ENCODE data around the gene NOS3. TPM values are rescaled to one million over a fixed set of nuclear protein-coding genes. Genes with fewer than 3 reads are reported as not detected.

NOS3 gene
- total and polyA plus RNA-seq, 9 of the 15 experiments (the other 6 are each of a cell fraction or from before 2014, with no cell fraction given) = 1.1 to 121 (median 23.6) TPM

DNA sequence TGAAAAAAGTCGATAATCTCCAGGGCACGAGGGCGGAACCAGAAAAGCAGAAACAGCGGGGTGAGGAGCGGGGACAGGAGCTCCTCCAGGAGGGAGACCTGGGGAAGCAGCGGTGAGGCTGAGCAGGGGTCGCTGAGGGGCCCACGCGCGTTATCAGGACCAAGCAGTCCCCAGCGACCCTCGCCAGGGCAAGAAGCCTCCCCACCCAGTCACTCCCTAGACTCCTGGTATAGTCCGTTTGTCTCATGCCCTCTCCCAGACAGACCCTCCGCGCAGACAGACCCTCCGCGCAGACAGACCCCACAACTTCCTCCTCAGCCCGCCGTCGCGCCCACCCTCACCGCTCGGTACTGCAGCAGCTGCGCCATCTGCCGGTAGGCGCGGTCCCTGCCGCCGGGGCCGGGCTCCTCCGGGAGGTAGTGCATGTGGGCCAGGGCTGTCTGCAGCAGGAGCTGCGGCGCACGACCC, 27.2 kb downstream of the NOS3 start (continued):
- no peak for TF ChIP-seq ZNF146 (CRISPR knock-in tag; IDR thresholded peaks at IDR 0.05; ENCODE audit: unreplicated experiment)
- peak; percentile 98 for TF ChIP-seq SMARCA5 (IDR thresholded peaks at IDR 0.05)
- 0 out of 2 replicates have a peak, but pooled peaks have one; percentile 64 for TF ChIP-seq RHOXF2B (CRISPR knock-in tag; conservative IDR thresholded peaks at IDR 0.05)
- TF ChIP-seq, protein P1, sequence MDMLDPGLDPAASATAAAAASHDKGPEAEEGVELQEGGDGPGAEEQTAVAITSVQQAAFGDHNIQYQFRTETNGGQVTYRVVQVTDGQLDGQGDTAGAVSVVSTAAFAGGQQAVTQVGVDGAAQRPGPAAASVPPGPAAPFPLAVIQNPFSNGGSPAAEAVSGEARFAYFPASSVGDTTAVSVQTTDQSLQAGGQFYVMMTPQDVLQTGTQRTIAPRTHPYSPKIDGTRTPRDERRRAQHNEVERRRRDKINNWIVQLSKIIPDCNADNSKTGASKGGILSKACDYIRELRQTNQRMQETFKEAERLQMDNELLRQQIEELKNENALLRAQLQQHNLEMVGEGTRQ (CRISPR knock-in tag; IDR thresholded peaks at IDR 0.05) = no peak; the same call in 1 of the 2 replicates
- peak; percentile 99 for TF ChIP-seq CHD1 (IDR thresholded peaks at IDR 0.05; ENCODE audit: low read length)
- 0 out of 2 replicates have a peak, but pooled peaks have one; percentile 44 for TF ChIP-seq FOXJ2 (tag; IDR thresholded peaks at IDR 0.05)
- TF ChIP-seq TAF15 (IDR thresholded peaks at IDR 0.05; ENCODE audit: low read depth, low read length) = no peak
- TF ChIP-seq RCOR1 (IDR thresholded peaks at IDR 0.05; ENCODE audit: borderline replicate concordance in 1 of 2, low read depth in 2 of 2, low read length in 2 of 2) = peak in 1 of 2 experiments; percentile 54; a peak in 1 of 4 replicates
- peak; percentile 98 for TF ChIP-seq GATAD2A (IDR thresholded peaks at IDR 0.05)
- TF ChIP-seq HNRNPL (IDR thresholded peaks at IDR 0.05; ENCODE audit: low read depth, low read length) = peak; percentile 62; the same call in 1 of the 2 replicates
- no peak for TF ChIP-seq THAP7 (CRISPR knock-in tag; IDR thresholded peaks at IDR 0.05)
- peak; percentile 94 for TF ChIP-seq GATAD2B (IDR thresholded peaks at IDR 0.05; ENCODE audit: borderline replicate concordance)
- TF ChIP-seq, protein P2, sequence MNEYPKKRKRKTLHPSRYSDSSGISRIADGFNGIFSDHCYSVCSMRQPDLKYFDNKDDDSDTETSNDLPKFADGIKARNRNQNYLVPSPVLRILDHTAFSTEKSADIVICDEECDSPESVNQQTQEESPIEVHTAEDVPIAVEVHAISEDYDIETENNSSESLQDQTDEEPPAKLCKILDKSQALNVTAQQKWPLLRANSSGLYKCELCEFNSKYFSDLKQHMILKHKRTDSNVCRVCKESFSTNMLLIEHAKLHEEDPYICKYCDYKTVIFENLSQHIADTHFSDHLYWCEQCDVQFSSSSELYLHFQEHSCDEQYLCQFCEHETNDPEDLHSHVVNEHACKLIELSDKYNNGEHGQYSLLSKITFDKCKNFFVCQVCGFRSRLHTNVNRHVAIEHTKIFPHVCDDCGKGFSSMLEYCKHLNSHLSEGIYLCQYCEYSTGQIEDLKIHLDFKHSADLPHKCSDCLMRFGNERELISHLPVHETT (CRISPR knock-in tag; conservative IDR thresholded peaks at IDR 0.05 in 1 of 2, IDR thresholded peaks at IDR 0.05 in 1 of 2) = peak in 1 of 2 experiments; percentile 58; a peak in 1 of 4 replicates
- TF ChIP-seq OTX1 (CRISPR knock-in tag; IDR thresholded peaks at IDR 0.05) = peak; percentile 8; the same call in 1 of the 2 replicates
- peak; percentile 79 for TF ChIP-seq CHD4 (IDR thresholded peaks at IDR 0.05; ENCODE audit: insufficient read depth, insufficient replicate concordance, low read depth, low read length, poor library complexity, severe bottlenecking)
- TF ChIP-seq ZNF766 (CRISPR knock-in tag; conservative IDR thresholded peaks at IDR 0.05) = 0 out of 2 replicates have a peak, but pooled peaks have one; percentile 43
- no peak for TF ChIP-seq FOS (IDR thresholded peaks at IDR 0.05; ENCODE audit: extremely low read depth, insufficient read length)
- no peak for TF ChIP-seq ARID3A (IDR thresholded peaks at IDR 0.05; ENCODE audit: borderline replicate concordance, low read depth, low read length)
- TF ChIP-seq ELF1 (tag; IDR thresholded peaks at IDR 0.05) = peak; percentile 64
- TF ChIP-seq ERF (CRISPR knock-in tag; IDR thresholded peaks at IDR 0.05) = peak; percentile 47; the same call in 1 of the 2 replicates
- 0 out of 2 replicates have a peak, but pooled peaks have one; percentile 29 for TF ChIP-seq KLF1 (tag; IDR thresholded peaks at IDR 0.05)
- TF ChIP-seq CREM (IDR thresholded peaks at IDR 0.05; ENCODE audit: low read depth) = peak; percentile 63
- 0 out of 2 replicates have a peak, but pooled peaks have one; percentile 63 for TF ChIP-seq PTBP1 (IDR thresholded peaks at IDR 0.05; ENCODE audit: low read depth, low read length)
- peak; percentile 69; the same call in 1 of the 2 replicates for TF ChIP-seq ZNF589 (CRISPR knock-in tag; IDR thresholded peaks at IDR 0.05; ENCODE audit: low read depth)

Data from K562 (cell line).